ENCODE measurements around the gene MED13L.

- TF ChIP-seq, protein P1, sequence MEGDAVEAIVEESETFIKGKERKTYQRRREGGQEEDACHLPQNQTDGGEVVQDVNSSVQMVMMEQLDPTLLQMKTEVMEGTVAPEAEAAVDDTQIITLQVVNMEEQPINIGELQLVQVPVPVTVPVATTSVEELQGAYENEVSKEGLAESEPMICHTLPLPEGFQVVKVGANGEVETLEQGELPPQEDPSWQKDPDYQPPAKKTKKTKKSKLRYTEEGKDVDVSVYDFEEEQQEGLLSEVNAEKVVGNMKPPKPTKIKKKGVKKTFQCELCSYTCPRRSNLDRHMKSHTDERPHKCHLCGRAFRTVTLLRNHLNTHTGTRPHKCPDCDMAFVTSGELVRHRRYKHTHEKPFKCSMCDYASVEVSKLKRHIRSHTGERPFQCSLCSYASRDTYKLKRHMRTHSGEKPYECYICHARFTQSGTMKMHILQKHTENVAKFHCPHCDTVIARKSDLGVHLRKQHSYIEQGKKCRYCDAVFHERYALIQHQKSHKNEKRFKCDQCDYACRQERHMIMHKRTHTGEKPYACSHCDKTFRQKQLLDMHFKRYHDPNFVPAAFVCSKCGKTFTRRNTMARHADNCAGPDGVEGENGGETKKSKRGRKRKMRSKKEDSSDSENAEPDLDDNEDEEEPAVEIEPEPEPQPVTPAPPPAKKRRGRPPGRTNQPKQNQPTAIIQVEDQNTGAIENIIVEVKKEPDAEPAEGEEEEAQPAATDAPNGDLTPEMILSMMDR (IDR thresholded peaks at IDR 0.05; ENCODE audit: insufficient read depth, low read length, poor library complexity, severe bottlenecking): no peak
- no peak for TF ChIP-seq EZH2phosphoT487 (conservative IDR thresholded peaks at IDR 0.05; ENCODE audit: low read length)
Measured at GRCh38 chr12:115942346-115942745, 335.1 kb downstream of the MED13L start.

Data from SU-DHL-6 (cell line).